HG03558 (cell line): ENCODE measurements around the gene MID2.
"Not testable (repeated sequence)": the region's sequence is repeated elsewhere in the genome, so short reads cannot be mapped to it uniquely, and the experiment has no call there.

Experiments used
- ATAC-seq: cut with Tn5 transposase; IDR thresholded peaks from one replicate; pipeline ENCODE4 v1.9.1; 2021; ENCODE audit warnings: moderate number of reproducible peaks; ENCODE audit not compliant: unreplicated experiment; ENCODE audit errors: extremely low read depth

The MID2 gene

GRCh38 chrX:107840971-107841370 lies 15.3 kb downstream of the MID2 start:
- no peak for ATAC-seq

GRCh38 chrX:107842715-107843400 lies 17.2 kb downstream of the MID2 start:
- ATAC-seq: no peak

DNA sequence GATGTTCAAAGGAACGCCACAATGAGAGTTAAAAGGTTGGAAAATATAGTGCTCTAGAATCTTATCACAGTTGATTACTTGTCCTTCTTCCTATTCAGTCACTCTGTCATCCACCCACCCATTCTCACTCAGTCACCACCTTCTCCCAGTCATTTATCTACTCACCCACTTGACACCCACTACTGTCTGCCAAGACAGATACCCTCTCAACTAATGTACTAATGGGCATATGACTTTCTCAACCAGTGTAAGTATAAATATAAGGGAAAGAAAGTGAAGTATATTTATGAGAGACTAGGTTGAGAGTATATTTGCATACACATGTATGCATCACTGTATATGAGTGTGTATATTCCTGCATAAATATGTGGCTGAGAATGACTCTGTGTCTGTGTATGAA lies 20.0 kb downstream of the MID2 start:
- ATAC-seq: no peak

GRCh38 chrX:107848591-107848990 lies 22.9 kb downstream of the MID2 start:
- no peak for ATAC-seq

DNA sequence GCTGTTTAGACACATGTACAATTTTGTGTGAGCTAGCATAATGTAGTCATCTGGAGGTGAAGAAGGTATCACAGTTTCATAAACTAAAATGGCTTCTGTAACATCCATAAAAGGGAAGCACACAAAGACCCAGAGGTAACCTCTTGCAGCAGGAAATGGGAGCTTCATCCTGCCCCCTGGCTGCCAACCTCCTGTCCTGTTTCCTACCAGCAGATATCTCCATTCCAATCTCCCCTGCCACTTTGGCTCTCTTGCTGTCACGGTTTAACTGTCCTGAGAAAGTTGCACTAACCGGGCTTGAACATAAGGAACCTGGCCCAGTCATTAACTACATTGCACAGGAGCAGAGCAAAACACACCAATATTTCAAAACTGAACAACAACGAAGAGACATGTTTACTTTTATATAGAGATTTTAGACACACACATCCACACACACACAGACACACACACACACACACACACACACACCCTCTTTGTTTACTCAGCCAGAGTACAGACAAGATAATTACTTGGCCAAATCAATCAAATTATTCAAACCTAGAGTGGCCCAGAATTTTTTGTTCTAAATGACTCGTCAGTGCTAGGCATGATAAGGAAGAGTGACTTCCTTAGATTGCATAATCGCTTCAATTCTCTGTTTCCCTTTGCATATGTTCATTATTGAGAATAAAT lies 24.2 kb downstream of the MID2 start:
- no peak for ATAC-seq

DNA sequence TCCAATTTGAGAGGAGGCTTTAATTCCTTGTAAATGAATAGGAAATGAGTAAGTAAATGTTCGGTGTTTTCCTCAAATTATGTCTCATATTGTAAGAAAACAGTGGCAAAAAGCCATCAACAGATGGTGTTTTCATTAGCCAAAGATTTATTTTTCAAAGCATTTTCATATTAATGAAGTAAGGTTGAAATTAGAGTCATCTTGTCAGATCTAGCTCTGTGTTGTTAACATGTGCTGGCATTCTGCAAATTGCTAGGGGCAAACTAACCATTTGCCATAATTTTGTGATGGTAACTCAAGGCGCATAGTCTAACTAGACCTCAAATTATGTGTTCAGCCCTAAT lies 24.7 kb downstream of the MID2 start:
- no peak for ATAC-seq

DNA sequence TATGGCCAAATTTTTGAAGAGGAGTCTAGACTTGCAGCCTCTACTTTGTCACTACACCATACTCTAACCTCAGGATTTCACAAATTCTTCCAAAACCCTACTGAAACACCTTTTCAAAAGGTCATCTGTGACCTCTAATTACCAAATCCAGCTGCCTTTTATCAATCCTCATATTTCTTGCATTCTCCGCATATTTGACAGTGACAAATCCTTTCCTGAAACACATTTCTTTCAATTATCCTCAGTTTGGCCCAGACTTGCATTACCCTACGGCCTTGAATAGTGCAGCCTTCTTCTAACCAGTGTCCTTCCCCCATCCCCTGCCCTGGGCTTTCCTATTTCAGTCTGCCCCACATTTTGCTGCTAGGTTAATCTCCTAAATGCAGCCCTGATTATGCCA lies 25.5 kb downstream of the MID2 start:
- ATAC-seq: no peak

DNA sequence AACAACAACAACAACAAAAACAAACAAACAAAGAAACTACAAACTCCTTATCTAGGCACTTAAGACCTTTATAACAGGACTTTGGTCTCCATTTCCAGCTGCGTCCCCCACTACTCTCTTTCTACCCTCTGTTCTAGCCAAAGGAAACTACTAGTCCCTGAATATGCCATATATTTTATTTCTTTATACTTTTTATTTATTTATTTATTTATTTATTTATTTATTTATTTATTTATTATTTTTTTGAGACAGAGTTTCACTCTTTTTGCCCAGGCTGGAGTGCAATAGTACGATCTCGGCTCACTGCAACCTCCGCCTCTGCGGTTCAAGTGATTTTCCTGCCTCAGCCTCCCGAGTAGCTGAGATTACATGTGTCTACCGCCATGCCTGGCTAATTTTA lies 26.0 kb downstream of the MID2 start:
- not testable (repeated sequence) for ATAC-seq

DNA sequence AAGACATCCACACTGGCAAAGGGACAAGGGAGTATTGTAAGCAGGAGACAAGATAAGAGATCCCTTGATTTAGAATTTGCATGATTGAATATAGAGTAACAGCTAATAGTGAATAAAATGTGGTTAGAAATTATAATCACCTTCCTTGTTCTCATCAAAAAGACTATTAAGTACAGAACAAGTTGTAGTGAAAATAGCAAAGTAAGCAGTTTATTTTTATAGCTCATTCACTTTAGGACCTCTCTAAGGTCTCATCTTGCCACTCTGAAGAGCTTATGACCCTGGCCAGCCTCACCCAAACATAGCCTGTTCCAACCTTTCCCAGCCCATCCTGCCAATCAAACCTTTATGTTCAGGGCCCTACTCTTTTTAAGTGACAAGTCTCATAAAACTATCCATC lies 30.6 kb downstream of the MID2 start:
- no peak for ATAC-seq

- ATAC-seq: not testable (repeated sequence)
Measured at GRCh38 chrX:107857041-107857440, 31.4 kb downstream of the MID2 start.

GRCh38 chrX:107857837-107858236 lies 32.2 kb downstream of the MID2 start:
- no peak for ATAC-seq

DNA sequence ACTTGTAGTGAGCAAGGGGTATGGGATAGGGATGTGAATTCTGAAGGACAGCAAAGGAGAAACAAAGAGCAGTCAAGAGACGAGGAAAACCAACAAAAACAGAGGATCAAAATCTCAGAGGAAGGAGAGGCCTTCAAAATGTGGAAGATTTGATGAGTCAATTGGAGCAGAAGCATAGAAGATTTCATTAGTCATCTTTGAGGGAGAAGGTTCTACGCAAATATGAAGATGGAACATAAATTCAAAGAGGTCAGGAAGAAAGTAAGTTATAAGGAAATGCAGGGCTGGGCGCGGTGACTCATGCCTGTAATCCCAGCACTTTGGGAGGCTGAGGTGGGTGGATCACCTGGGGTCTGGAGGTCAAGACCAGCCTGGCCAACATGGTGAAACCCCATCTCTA lies 35.4 kb downstream of the MID2 start:
- no peak for ATAC-seq

- no peak for ATAC-seq
Measured at GRCh38 chrX:107871136-107871535, 45.5 kb downstream of the MID2 start.

DNA sequence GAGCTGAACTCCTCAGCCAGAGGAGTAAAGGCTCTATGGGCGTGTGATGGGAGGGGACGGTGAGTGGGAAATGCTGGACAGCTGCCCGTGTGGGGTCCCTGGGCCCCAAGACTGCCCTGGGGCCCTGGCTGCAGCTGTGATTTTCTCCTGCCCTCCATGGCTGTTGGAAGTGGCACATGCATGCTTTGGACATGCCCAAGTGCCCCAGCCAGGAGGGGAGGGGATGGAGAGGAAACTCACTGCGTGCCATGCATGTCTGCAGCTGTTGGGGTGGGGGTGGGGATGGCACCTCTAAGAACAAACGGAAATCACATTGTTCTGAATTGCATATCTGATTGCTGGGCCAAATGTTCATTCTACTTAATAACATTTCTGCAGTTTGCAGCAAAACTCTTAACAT lies 52.4 kb downstream of the MID2 start:
- ATAC-seq: no peak

GRCh38 chrX:107880054-107880610 lies 54.5 kb downstream of the MID2 start:
- ATAC-seq: no peak

GRCh38 chrX:107894038-107894437 lies 68.4 kb downstream of the MID2 start:
- no peak for ATAC-seq

GRCh38 chrX:107902721-107903120 lies 77.1 kb downstream of the MID2 start:
- ATAC-seq: no peak

GRCh38 chrX:107905366-107905765 lies 79.7 kb downstream of the MID2 start:
- no peak for ATAC-seq

DNA sequence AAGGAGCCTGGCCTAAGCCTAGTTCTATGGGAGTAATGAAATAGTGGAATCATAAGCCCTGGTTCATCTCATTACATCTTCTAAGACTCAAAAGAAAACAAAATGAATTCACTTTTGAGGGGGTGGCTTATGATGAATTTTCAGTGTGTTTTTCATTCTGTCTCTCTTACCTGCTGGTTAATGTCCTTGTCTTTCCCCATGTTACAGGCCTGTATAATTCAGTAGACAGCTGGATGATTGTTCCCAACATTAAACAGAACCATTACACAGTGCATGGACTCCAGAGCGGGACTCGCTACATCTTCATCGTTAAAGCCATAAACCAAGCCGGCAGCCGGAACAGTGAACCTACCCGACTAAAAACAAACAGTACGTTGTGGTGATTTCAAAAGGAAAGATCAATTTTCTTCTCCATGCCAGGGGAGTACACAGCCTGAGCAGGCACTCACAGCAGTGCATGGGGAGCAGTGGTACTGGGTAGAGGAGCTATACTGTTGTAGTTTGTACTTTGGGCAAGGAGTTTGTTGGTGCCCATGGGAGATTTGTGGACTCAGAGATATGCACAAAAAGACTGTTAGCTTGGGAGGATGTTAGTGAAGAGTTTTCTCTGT lies 98.6 kb downstream of the MID2 start:
- ATAC-seq: no peak

DNA sequence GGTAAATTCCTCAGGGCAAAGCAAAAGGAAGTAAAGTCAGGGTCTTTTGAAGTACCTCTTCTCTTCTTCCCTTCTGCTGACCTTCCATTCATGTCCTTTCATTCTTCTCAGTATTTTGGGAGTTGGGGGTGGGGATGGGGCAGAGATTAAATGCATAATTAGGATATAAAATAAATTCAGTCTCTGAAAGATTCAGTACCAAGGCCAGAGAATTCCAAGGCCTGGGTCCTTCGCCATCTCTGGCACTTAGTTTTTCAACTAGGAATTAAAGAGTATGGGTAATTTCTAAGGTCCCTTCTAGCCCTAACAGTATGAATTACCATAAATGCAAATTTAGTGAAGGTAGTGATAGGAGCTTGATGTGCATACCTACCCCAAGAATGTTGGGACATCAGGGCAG lies 108.6 kb downstream of the MID2 start:
- no peak for ATAC-seq

GRCh38 chrX:107935200-107935599 lies 109.5 kb downstream of the MID2 start:
- no peak for ATAC-seq
